Neural cell (in vitro differentiated cells): Measurements from ENCODE around the gene NMT1. TPM values are rescaled to one million over a fixed set of nuclear protein-coding genes. Genes with fewer than 3 reads are reported as not detected.
A peak's percentile ranks its signal among the peaks of the same experiment; 100 is the strongest.

ENCODE experiments used
- H2AFZ ChIP-seq: fragments of 200-600, 300-800 bp; sonication (generic), shearing (Covaris generic); 2 replicates; pipeline ENCODE4 v1.6.0; 2014; ENCODE audit warnings: low read depth, mild to moderate bottlenecking, antibody characterized with exemption, low read length, moderate library complexity
- H3F3A ChIP-seq: fragments of 200-600 bp; shearing (Covaris generic); 2 replicates; pipeline ENCODE4 v1.6.1; 2016; ENCODE audit warnings: mild to moderate bottlenecking, moderate library complexity, mixed read lengths, antibody characterized with exemption, low read length; ENCODE audit not compliant: insufficient read depth, poor library complexity, severe bottlenecking
- H3K27ac ChIP-seq: fragments of 200-600, 300-800 bp; sonication (generic), shearing (Covaris generic); 2 replicates; pipeline ENCODE4 v1.5.1; 2014; ENCODE audit warnings: mild to moderate bottlenecking, low read length, moderate library complexity
- H3K27me3 ChIP-seq: fragments of 300-800, 200-600 bp; sonication (generic), shearing (Covaris generic); 2 replicates; pipeline ENCODE4 v1.6.0; 2014; ENCODE audit warnings: mild to moderate bottlenecking, low read depth, low read length, moderate library complexity; ENCODE audit not compliant: insufficient read depth
- H3K36me3 ChIP-seq: fragments of 300-800, 200-600 bp; sonication (generic), shearing (Covaris generic); 2 replicates; pipeline ENCODE4 v1.5.1; 2014; ENCODE audit warnings: mild to moderate bottlenecking, antibody characterized with exemption, low read length, moderate library complexity; ENCODE audit not compliant: insufficient read depth
- H3K4me2 ChIP-seq: fragments of 300-800, 200-600 bp; sonication (generic), shearing (Covaris generic); 2 replicates; pipeline ENCODE4 v1.6.0; 2014; ENCODE audit warnings: mild to moderate bottlenecking, low read length
- H3K4me3 ChIP-seq: fragments of 300-800, 200-600 bp; sonication (generic), shearing (Covaris generic); 2 replicates; pipeline ENCODE4 v1.5.1; 2014; ENCODE audit warnings: mild to moderate bottlenecking, low read length, moderate library complexity
- H3K79me2 ChIP-seq: fragments of 200-600 bp; shearing (Covaris generic); replicated peaks from 2 replicates; pipeline ENCODE4 v1.6.0; 2014; ENCODE audit warnings: mild to moderate bottlenecking, low read length, moderate library complexity; ENCODE audit not compliant: insufficient read depth
- H3K9ac ChIP-seq: fragments of 300-800, 200-600 bp; sonication (generic), shearing (Covaris generic); 2 replicates; pipeline ENCODE4 v1.6.1; 2016; ENCODE audit warnings: mild to moderate bottlenecking, low read length, mixed read lengths
- H3K9me2 ChIP-seq: fragments of 200-600 bp; shearing (Covaris generic); 2 replicates; pipeline ENCODE4 v1.6.1; 2016; ENCODE audit warnings: mild to moderate bottlenecking, low read length, mixed read lengths; ENCODE audit not compliant: insufficient read depth
- H3K9me3 ChIP-seq: fragments of 200-600, 300-800 bp; sonication (generic), shearing (Covaris generic); 2 replicates; pipeline ENCODE4 v1.6.1; 2016; ENCODE audit warnings: mild to moderate bottlenecking, mixed run types, low read length, moderate library complexity, mixed read lengths
- H4K20me1 ChIP-seq: fragments of 200-600 bp; shearing (Covaris generic); 2 replicates; pipeline ENCODE4 v1.6.1; 2016; ENCODE audit warnings: mild to moderate bottlenecking, mixed run types; ENCODE audit not compliant: insufficient read depth
- CTCF ChIP-seq: fragments of 450-650 bp; IDR thresholded peaks from 2 replicates; pipeline ENCODE4 v1.5.1; 2014; ENCODE audit warnings: antibody characterized with exemption, mild to moderate bottlenecking, moderate library complexity; ENCODE audit not compliant: poor library complexity, severe bottlenecking
- EP300 ChIP-seq: fragments of 450-650 bp; conservative IDR thresholded peaks from 2 replicates; pipeline ENCODE4 v1.6.1; 2014; ENCODE audit warnings: antibody characterized with exemption, mild to moderate bottlenecking, moderate library complexity; ENCODE audit not compliant: poor library complexity, severe bottlenecking
- EZH2 ChIP-seq: fragments of 200-600, 300-800 bp; shearing (Covaris generic), sonication (generic); IDR thresholded peaks from 2 replicates; pipeline ENCODE4 v1.6.1; 2014; ENCODE audit warnings: antibody characterized with exemption, low read length, borderline replicate concordance, mild to moderate bottlenecking; ENCODE audit not compliant: insufficient read depth, poor library complexity, severe bottlenecking
- MXI1 ChIP-seq: fragments of 450-650 bp; conservative IDR thresholded peaks from 2 replicates; pipeline ENCODE4 v1.6.1; 2014; ENCODE audit warnings: antibody characterized with exemption, mild to moderate bottlenecking; ENCODE audit not compliant: poor library complexity, severe bottlenecking
- POLR2AphosphoS5 ChIP-seq: IDR thresholded peaks from 2 replicates; pipeline ENCODE4 v1.6.1; 2012
- RAD21 ChIP-seq: fragments of 450-650 bp; conservative IDR thresholded peaks from 2 replicates; pipeline ENCODE4 v1.6.1; 2014; ENCODE audit warnings: antibody characterized with exemption, mild to moderate bottlenecking, moderate library complexity
- SMC3 ChIP-seq: fragments of 450-650 bp; conservative IDR thresholded peaks from 2 replicates; pipeline ENCODE4 v1.6.1; 2014; ENCODE audit warnings: antibody characterized with exemption, mild to moderate bottlenecking, moderate library complexity; ENCODE audit not compliant: poor library complexity
- TAF1 ChIP-seq: IDR thresholded peaks from 2 replicates; pipeline ENCODE4 v1.6.1; 2012; ENCODE audit warnings: low read depth
- polyA minus RNA-seq: library from RNA; depleted of rRNA, polyadenylated mRNA; stranded (reverse); fragments of >200 nt; gene quantifications from 2 replicates; pipeline ENCODE4 v1.2.3, GENCODE V29; 2014
- polyA plus RNA-seq: library from polyadenylated mRNA; depleted of rRNA; stranded (reverse); fragments of >200 nt; gene quantifications from 2 replicates; pipeline ENCODE4 v1.2.3, GENCODE V29; 2014
- TF ChIP-seq, protein P1 (sequence below): IDR thresholded peaks from 2 replicates; pipeline ENCODE4 v1.6.1; 2012; ENCODE audit warnings: borderline replicate concordance

Gene NMT1
- polyA plus RNA-seq (23.4 and 28.7 TPM in 2 replicates), polyA minus RNA-seq (38.5 and 38.7 TPM in 2 replicates)

DNA sequence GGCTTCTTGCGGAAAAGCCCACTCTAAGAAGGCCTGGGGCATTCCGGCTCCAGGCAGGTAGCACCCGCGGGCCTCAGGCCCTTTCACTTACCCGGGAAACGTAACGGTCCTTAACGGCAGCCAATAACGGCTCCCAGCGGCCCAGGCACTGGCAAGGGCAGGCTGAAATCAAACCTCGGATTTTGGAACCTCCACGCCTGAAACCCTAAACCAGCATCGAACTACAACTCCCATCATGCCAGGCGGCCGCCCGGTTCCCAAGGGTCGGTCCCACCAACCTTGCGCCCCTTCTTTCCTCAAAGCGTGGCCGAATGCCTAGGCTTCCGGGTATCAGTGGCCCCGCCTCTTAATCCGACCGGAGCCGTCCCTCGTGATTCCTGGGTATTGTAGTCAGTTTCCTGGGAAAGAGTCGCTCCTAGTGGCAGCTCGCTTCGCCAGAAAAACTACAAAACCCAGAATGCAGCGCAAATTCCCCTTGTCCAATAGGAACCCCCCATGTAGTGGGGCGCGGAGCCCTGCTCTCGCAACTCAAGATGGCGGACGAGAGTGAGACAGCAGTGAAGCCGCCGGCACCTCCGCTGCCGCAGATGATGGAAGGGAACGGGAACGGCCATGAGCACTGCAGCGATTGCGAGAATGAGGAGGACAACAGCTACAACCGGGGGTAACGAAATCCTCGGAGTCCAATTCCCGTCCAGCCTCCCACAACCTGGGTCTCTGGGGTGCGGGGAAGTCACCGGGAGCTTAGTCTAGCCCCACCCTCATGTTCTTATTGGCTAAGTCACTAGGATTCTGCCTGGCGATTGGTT is at the start of gene NMT1:
Gene NMT1, plus strand, starts transcription at position 521 of the 809 bp plus-strand sequence. Its CDS starts 13 bp downstream, at position 534.
- H3K27ac ChIP-seq: peak within 1 kb of the TSS; percentile 84
- H3K9me3 ChIP-seq: no peaks in the 10 kb centered on the region
- H3K9me2 ChIP-seq: no peaks in the 10 kb centered on the region
- no peaks in the 10 kb centered on the region for H3K36me3 ChIP-seq
- peaks cover 24% of the 10 kb centered on the region for H3K79me2 ChIP-seq
- peak within 1 kb of the TSS; percentile 79 for H3K9ac ChIP-seq
- H3F3A ChIP-seq: no peaks in the 10 kb centered on the region
- H4K20me1 ChIP-seq: no peaks in the 10 kb centered on the region
- peak within 1 kb of the TSS; percentile 80 for H2AFZ ChIP-seq
- H3K4me3 ChIP-seq: peak within 1 kb of the TSS; percentile 74
- no peaks in the 10 kb centered on the region for H3K27me3 ChIP-seq
- H3K4me2 ChIP-seq: peak within 1 kb of the TSS; percentile 96
- TF ChIP-seq, protein P1, sequence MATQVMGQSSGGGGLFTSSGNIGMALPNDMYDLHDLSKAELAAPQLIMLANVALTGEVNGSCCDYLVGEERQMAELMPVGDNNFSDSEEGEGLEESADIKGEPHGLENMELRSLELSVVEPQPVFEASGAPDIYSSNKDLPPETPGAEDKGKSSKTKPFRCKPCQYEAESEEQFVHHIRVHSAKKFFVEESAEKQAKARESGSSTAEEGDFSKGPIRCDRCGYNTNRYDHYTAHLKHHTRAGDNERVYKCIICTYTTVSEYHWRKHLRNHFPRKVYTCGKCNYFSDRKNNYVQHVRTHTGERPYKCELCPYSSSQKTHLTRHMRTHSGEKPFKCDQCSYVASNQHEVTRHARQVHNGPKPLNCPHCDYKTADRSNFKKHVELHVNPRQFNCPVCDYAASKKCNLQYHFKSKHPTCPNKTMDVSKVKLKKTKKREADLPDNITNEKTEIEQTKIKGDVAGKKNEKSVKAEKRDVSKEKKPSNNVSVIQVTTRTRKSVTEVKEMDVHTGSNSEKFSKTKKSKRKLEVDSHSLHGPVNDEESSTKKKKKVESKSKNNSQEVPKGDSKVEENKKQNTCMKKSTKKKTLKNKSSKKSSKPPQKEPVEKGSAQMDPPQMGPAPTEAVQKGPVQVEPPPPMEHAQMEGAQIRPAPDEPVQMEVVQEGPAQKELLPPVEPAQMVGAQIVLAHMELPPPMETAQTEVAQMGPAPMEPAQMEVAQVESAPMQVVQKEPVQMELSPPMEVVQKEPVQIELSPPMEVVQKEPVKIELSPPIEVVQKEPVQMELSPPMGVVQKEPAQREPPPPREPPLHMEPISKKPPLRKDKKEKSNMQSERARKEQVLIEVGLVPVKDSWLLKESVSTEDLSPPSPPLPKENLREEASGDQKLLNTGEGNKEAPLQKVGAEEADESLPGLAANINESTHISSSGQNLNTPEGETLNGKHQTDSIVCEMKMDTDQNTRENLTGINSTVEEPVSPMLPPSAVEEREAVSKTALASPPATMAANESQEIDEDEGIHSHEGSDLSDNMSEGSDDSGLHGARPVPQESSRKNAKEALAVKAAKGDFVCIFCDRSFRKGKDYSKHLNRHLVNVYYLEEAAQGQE: peak; percentile 93
- TF ChIP-seq CTCF (no peak), POLR2AphosphoS5 (peak; percentile 97), MXI1 (peak; percentile 94), EP300 (peak; percentile 30), SMC3 (no peak), EZH2 (no peak), RAD21 (no peak), TAF1 (peak; percentile 97)

DNA sequence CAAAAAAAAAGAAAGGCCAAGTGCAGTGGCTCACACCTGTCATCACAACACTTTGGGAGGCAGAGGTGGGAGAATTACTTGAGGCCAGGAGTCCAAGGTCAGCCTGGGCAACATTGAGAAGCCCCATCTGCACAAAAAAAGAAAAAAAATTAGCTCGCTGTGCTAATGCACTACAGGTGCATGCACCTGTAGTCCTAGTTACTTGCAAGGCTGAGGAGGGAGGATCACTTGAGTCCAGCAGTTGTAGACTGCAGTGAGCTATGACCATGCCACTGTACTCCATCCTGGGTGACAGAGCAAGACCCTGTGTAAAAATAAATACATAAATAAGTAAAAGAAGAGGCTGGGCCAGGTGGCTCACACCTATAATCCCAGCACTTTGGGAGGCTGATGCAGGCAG is 49.4 kb upstream of the NMT1 start:
- H3K27me3 ChIP-seq: no peaks in the 10 kb centered on the region
- no peak overlapping the region for H3K9ac ChIP-seq
- no peaks in the 10 kb centered on the region for H3K36me3 ChIP-seq
- H3K9me3 ChIP-seq: no peaks in the 10 kb centered on the region
- no peak for TF ChIP-seq TAF1
- TF ChIP-seq SMC3: no peak
- TF ChIP-seq CTCF: no peak
- no peaks in the 10 kb centered on the region for H4K20me1 ChIP-seq
- no peaks in the 10 kb centered on the region for H3K9me2 ChIP-seq
- H3K27ac ChIP-seq: no peak overlapping the region
- no peaks in the 10 kb centered on the region for H3F3A ChIP-seq
- H3K4me2 ChIP-seq: no peak overlapping the region
- H3K79me2 ChIP-seq: no peaks in the 10 kb centered on the region
- H3K4me3 ChIP-seq: no peak overlapping the region
- H2AFZ ChIP-seq: no peak overlapping the region
